ES-I3 (cell line): ENCODE results near the gene CDKN2AIPNL.

Source experiments
- H3K36me3 ChIP-seq: 2 replicates; pipeline ENCODE4 v1.6.1; 2013; ENCODE audit warnings: mild to moderate bottlenecking, low read length, control low read depth, moderate library complexity; ENCODE audit not compliant: insufficient read depth
- H3K4me1 ChIP-seq: 2 replicates; pipeline ENCODE4 v1.6.1; 2013; ENCODE audit warnings: mild to moderate bottlenecking, control low read depth, low read length; ENCODE audit not compliant: insufficient read depth
- H3K9ac ChIP-seq: 2 replicates; pipeline ENCODE4 v1.6.1; 2013; ENCODE audit warnings: low read depth, mild to moderate bottlenecking, low read length, moderate library complexity
- H3K9me3 ChIP-seq: 2 replicates; pipeline ENCODE4 v1.6.1; 2013; ENCODE audit warnings: mild to moderate bottlenecking, low read length, moderate library complexity; ENCODE audit not compliant: control insufficient read depth, insufficient read depth

The CDKN2AIPNL gene

GRCh38 chr5:134370311-134370870 lies 41.3 kb downstream of the CDKN2AIPNL start:
- no peaks in the 10 kb centered on the region for H3K36me3 ChIP-seq
- H3K4me1 ChIP-seq: peaks cover 6% of the 10 kb centered on the region; the same call in 1 of the 2 replicates
- no peaks in the 10 kb centered on the region for H3K9me3 ChIP-seq
- H3K9ac ChIP-seq: peak overlapping the region; percentile 88

GRCh38 chr5:134365604-134366003 lies 46.1 kb downstream of the CDKN2AIPNL start:
- H3K36me3 ChIP-seq: no peaks in the 10 kb centered on the region
- H3K9ac ChIP-seq: no peak overlapping the region
- H3K4me1 ChIP-seq: peaks cover 6% of the 10 kb centered on the region; the same call in 1 of the 2 replicates
- H3K9me3 ChIP-seq: no peaks in the 10 kb centered on the region

GRCh38 chr5:134355681-134356080 lies 56.0 kb downstream of the CDKN2AIPNL start:
- peaks cover 3% of the 10 kb centered on the region; the same call in 1 of the 2 replicates for H3K36me3 ChIP-seq
- H3K9me3 ChIP-seq: no peaks in the 10 kb centered on the region
- H3K9ac ChIP-seq: no peak overlapping the region
- H3K4me1 ChIP-seq: no peaks in the 10 kb centered on the region
